K562 (cell line): Measurements from ENCODE around the gene TCF3. TPM values are rescaled to one million over a fixed set of nuclear protein-coding genes. Genes with fewer than 3 reads are reported as not detected.

Experiments
- ARHGAP35 ChIP-seq: fragments of 450-650 bp; IDR thresholded peaks from 2 replicates; pipeline ENCODE4 v1.6.1; 2018; ENCODE audit not compliant: partially characterized antibody
- BACH1 ChIP-seq: fragments of 200-800 bp; sonication (Bioruptor generic); IDR thresholded peaks from 2 replicates; pipeline ENCODE4 v1.6.1; 2016; ENCODE audit warnings: missing genetic modification characterization, missing compliant biosample characterization
- HDAC3 ChIP-seq: fragments of 450-650 bp; IDR thresholded peaks from 2 replicates; pipeline ENCODE4 v1.6.1; 2018; ENCODE audit warnings: borderline replicate concordance, mild to moderate bottlenecking, moderate library complexity; ENCODE audit not compliant: partially characterized antibody
- NR1H2 ChIP-seq: sonication (generic); formaldehyde crosslinking; IDR thresholded peaks from 2 replicates; pipeline ENCODE4 v1.4.0; 2020; ENCODE audit warnings: mild to moderate bottlenecking, missing genetic modification reagents
- PTBP1 ChIP-seq: fragments of 200-400 bp; formaldehyde crosslinking; IDR thresholded peaks from 2 replicates; pipeline ENCODE4 v1.6.1; 2017; ENCODE audit warnings: low read depth, low read length
- TFAM ChIP-seq: fragments of 250-450 bp; sonication (Bioruptor Pico); conservative IDR thresholded peaks from 2 replicates; pipeline ENCODE4 v1.5.0; 2021; ENCODE audit warnings: mild to moderate bottlenecking, moderate library complexity
- ZNF121 ChIP-seq: sonication (generic); formaldehyde crosslinking; conservative IDR thresholded peaks from 2 replicates; pipeline ENCODE4 v1.8.0; 2022; ENCODE audit warnings: missing genetic modification reagents
- ZNF445 ChIP-seq: fragments of 250-450 bp; sonication (Bioruptor Pico); IDR thresholded peaks from 2 replicates; pipeline ENCODE4 v1.4.0; 2020; ENCODE audit warnings: low read depth, mild to moderate bottlenecking, moderate library complexity
- polyA plus RNA-seq, 8 experiments: library from polyadenylated mRNA; depleted of rRNA in 4 of 8; stranded (reverse) in 5 of 8; unstranded in 3 of 8; fragments of >200 nt; fragmentation: Nextera tagmentation in 2 of 8; fragmentation: Illumina TruSeq in 1 of 8; extraction: Ambion mirVana in 2 of 8; extraction: Trizol in 1 of 8; gene quantifications; 2 replicates each; pipeline versions ENCODE4 v1.2.1 to v1.2.3, GENCODE V29; 2011 to 2014; ENCODE audit warnings: inconsistent platforms in 1 of 8, missing spikeins in 1 of 8
- total RNA-seq, 7 experiments: library from RNA; depleted of rRNA in 6 of 7; stranded (reverse); fragments of >200 nt in 6 of 7; fragmentation: Illumina TruSeq in 2 of 7; extraction: Trizol in 2 of 7; gene quantifications; 2 replicates each; pipeline versions ENCODE4 v1.2.1 to v1.2.3, GENCODE V29; 2011 to 2021; ENCODE audit warnings: low replicate concordance in 1 of 7
- TF ChIP-seq, protein P1 (sequence below): fragments of 450-650 bp; IDR thresholded peaks from 2 replicates; pipeline ENCODE4 v1.6.1; 2016; ENCODE audit warnings: borderline replicate concordance
- TF ChIP-seq, protein P2 (sequence below): IDR thresholded peaks from 2 replicates; pipeline ENCODE4 v1.6.1; 2014; ENCODE audit warnings: antibody characterized with exemption
- TF ChIP-seq, protein P3 (sequence below), 2 experiments: fragments of 450-650 bp; IDR thresholded peaks; 2 replicates each; pipeline ENCODE4 v1.6.1; 2016; ENCODE audit warnings: mild to moderate bottlenecking in 2 of 2, borderline replicate concordance in 1 of 2, low read depth in 1 of 2, moderate library complexity in 1 of 2
- TF ChIP-seq, protein P4 (sequence below): fragments of 250-450 bp; sonication (Bioruptor Pico); IDR thresholded peaks from 2 replicates; pipeline ENCODE4 v1.8.0; 2021; ENCODE audit warnings: moderate library complexity, mild to moderate bottlenecking, inconsistent platforms

TCF3 gene
- total and polyA plus RNA-seq, 9 of the 15 experiments (the other 6 are each of a cell fraction or from before 2014, with no cell fraction given), result 5.6 to 259 (median 84.0) TPM

DNA sequence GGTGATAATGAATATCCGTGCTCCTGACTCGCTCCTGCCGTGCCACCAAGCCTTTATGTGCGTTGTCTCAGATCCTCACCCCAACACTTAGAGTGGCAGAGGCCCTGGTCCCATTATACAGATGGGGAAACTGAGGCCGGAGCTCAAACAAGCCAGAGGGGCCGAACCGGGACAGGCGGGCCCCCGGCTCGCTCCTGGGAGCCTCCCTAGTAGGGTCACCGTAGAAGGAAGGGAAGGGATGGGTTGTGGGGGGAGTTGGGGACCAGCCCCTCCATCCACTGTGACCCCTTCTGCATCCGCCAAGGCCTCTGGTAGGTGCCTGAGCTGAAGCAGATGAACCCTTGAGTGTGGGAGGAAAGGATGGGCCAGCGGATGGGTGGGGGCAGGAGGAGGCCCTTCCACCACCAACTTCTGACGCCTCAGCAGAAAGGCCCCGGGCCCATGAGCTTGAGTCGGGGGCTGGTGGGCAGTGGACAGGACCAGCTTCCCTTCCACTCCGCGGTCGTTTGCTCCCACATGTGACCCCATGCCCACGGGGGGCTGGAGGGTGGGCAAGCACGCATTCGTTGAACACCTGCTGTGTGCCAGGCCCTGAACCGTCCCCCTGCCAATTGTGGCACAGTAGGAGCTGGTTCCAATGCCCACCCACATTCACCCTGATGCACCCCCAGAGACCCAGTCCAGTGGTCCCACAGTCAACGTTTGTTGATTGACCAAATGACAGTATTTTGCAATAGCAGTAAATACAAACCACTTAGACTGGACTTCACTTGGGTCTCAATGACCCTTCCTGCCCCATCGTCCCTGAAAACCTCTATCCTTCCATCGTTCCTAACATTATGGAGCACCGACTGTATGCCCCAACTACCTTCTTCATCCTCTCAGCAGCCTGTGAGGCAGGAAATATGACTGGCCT lies 24.2 kb upstream of the TCF3 start (continued):
- TF ChIP-seq, protein P1, sequence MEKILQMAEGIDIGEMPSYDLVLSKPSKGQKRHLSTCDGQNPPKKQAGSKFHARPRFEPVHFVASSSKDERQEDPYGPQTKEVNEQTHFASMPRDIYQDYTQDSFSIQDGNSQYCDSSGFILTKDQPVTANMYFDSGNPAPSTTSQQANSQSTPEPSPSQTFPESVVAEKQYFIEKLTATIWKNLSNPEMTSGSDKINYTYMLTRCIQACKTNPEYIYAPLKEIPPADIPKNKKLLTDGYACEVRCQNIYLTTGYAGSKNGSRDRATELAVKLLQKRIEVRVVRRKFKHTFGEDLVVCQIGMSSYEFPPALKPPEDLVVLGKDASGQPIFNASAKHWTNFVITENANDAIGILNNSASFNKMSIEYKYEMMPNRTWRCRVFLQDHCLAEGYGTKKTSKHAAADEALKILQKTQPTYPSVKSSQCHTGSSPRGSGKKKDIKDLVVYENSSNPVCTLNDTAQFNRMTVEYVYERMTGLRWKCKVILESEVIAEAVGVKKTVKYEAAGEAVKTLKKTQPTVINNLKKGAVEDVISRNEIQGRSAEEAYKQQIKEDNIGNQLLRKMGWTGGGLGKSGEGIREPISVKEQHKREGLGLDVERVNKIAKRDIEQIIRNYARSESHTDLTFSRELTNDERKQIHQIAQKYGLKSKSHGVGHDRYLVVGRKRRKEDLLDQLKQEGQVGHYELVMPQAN, result peak; percentile 41; the same call in 1 of the 2 replicates
- TF ChIP-seq BACH1 (tag), result no peak
- 0 out of 2 replicates have a peak, but pooled peaks have one; percentile 45 for TF ChIP-seq PTBP1
- TF ChIP-seq, protein P2, sequence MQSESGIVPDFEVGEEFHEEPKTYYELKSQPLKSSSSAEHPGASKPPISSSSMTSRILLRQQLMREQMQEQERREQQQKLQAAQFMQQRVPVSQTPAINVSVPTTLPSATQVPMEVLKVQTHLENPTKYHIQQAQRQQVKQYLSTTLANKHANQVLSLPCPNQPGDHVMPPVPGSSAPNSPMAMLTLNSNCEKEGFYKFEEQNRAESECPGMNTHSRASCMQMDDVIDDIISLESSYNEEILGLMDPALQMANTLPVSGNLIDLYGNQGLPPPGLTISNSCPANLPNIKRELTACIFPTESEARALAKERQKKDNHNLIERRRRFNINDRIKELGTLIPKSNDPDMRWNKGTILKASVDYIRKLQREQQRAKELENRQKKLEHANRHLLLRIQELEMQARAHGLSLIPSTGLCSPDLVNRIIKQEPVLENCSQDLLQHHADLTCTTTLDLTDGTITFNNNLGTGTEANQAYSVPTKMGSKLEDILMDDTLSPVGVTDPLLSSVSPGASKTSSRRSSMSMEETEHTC, result no peak
- TF ChIP-seq NR1H2, result no peak
- no peak for TF ChIP-seq HDAC3
- TF ChIP-seq, protein P3, sequence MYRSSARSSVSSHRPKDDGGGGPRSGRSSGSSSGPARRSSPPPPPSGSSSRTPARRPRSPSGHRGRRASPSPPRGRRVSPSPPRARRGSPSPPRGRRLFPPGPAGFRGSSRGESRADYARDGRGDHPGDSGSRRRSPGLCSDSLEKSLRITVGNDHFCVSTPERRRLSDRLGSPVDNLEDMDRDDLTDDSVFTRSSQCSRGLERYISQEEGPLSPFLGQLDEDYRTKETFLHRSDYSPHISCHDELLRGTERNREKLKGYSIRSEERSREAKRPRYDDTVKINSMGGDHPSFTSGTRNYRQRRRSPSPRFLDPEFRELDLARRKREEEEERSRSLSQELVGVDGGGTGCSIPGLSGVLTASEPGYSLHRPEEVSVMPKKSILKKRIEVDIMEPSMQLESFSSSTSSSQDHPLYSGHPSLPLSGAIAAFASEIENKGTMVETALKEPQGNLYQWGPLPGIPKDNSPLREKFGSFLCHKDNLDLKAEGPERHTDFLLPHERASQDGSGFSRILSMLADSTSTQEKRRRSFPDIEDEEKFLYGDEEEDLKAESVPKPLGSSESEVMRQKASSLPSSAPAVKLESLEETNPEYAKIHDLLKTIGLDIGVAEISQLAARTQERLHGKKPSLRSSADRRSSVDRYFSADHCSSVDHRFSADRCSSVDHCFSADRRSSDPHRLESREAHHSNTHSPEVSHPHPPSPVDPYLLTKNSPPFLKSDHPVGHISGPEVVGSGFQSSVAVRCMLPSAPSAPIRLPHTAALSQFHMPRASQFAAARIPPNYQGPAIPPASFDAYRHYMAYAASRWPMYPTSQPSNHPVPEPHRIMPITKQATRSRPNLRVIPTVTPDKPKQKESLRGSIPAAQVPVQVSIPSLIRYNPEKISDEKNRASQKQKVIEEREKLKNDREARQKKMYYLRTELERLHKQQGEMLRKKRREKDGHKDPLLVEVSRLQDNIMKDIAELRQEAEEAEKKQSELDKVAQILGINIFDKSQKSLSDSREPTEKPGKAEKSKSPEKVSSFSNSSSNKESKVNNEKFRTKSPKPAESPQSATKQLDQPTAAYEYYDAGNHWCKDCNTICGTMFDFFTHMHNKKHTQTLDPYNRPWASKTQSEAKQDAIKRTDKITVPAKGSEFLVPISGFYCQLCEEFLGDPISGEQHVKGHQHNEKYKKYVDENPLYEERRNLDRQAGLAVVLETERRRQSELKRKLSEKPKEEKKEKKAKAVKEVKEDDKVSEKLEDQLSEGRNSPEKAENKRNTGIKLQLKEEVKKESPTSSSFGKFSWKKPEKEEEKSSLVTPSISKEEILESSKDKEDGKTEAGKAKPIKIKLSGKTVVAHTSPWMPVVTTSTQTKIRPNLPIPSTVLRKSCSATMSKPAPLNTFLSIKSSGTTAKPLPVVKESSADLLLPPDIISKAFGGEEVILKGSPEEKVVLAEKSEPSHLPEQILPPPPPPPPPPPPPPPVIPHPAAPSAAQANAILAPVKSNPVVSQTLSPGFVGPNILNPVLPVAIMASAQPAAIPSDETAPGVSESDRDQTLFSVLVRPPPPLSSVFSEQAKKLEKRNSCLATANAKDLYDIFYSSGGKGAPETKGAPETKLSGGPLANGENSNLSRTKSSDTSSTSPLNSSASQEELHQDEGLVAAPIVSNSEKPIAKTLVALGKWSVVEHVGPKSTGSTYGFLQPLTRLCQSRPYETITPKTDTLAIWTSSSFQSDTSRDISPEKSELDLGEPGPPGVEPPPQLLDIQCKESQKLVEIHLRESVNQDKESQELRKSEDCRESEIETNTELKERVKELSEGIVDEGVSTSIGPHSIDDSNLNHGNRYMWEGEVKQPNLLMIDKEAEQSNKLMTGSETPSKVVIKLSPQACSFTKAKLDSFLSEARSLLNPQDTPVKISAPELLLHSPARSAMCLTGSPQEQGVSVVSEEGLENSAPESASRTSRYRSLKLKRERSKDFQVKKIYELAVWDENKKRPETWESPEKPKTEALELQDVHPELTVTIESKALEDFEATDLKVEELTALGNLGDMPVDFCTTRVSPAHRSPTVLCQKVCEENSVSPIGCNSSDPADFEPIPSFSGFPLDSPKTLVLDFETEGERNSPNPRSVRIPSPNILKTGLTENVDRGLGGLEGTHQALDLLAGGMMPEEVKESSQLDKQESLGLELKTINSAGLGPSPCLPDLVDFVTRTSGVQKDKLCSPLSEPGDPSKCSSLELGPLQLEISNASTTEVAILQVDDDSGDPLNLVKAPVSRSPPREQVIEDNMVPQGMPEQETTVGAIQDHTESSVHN (IDR thresholded peaks at IDR 0.05; ENCODE audit: borderline replicate concordance in 1 of 2, low read depth in 1 of 2), result no peak
- TF ChIP-seq ARHGAP35, result no peak
- TF ChIP-seq TFAM, result no peak
- no peak for TF ChIP-seq ZNF445 (CRISPR knock-in tag)
- TF ChIP-seq, protein P4, sequence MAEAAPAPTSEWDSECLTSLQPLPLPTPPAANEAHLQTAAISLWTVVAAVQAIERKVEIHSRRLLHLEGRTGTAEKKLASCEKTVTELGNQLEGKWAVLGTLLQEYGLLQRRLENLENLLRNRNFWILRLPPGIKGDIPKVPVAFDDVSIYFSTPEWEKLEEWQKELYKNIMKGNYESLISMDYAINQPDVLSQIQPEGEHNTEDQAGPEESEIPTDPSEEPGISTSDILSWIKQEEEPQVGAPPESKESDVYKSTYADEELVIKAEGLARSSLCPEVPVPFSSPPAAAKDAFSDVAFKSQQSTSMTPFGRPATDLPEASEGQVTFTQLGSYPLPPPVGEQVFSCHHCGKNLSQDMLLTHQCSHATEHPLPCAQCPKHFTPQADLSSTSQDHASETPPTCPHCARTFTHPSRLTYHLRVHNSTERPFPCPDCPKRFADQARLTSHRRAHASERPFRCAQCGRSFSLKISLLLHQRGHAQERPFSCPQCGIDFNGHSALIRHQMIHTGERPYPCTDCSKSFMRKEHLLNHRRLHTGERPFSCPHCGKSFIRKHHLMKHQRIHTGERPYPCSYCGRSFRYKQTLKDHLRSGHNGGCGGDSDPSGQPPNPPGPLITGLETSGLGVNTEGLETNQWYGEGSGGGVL (CRISPR knock-in tag), result no peak
- TF ChIP-seq ZNF121 (CRISPR knock-in tag), result no peak
